UCSD-AML1 (cell line): ENCODE data around the gene CCDC186.
A peak's percentile ranks its signal among the peaks of the same experiment; 100 is the strongest.
"Not testable (repeated sequence)": the region's sequence is repeated elsewhere in the genome, so short reads cannot be mapped to it uniquely, and the experiment has no call there.

ENCODE experiments used
- DNase-seq: peaks from one replicate; lab custom pipeline; 2025; ENCODE audit not compliant: unreplicated experiment; lab: John Stamatoyannopoulos, UW

The CCDC186 gene

GRCh38 chr10:114174695-114175188 lies 739 bp upstream of the CCDC186 start:
- DNase-seq = peak; percentile 58

GRCh38 chr10:114173603-114173920 lies 441 bp downstream of the CCDC186 start:
- no peak for DNase-seq

- no peak for DNase-seq
Observed at GRCh38 chr10:114172776-114173602, 1.0 kb downstream of the CCDC186 start.

- no peak for DNase-seq
Observed at GRCh38 chr10:114172216-114172615, 1.8 kb downstream of the CCDC186 start.

- DNase-seq = no peak
Observed at GRCh38 chr10:114168450-114169009, 5.5 kb downstream of the CCDC186 start.

- no peak for DNase-seq
Observed at GRCh38 chr10:114167985-114168384, 6.0 kb downstream of the CCDC186 start.

- no peak for DNase-seq
Observed at GRCh38 chr10:114166494-114166893, 7.5 kb downstream of the CCDC186 start.

GRCh38 chr10:114166043-114166442 lies 8.0 kb downstream of the CCDC186 start:
- DNase-seq = no peak

- no peak for DNase-seq
Observed at GRCh38 chr10:114163062-114163461, 10.9 kb downstream of the CCDC186 start.

- DNase-seq = no peak
Observed at GRCh38 chr10:114157912-114158311, 16.1 kb downstream of the CCDC186 start.

- DNase-seq = no peak
Observed at GRCh38 chr10:114151892-114152291, 22.1 kb downstream of the CCDC186 start.

- no peak for DNase-seq
Observed at GRCh38 chr10:114151486-114151885, 22.5 kb downstream of the CCDC186 start.

- DNase-seq = not testable (repeated sequence)
Observed at GRCh38 chr10:114149476-114149875, 24.5 kb downstream of the CCDC186 start.

- no peak for DNase-seq
Observed at GRCh38 chr10:114143160-114143559, 30.8 kb downstream of the CCDC186 start.

GRCh38 chr10:114142018-114142417 lies 32.0 kb downstream of the CCDC186 start:
- no peak for DNase-seq

- not testable (repeated sequence) for DNase-seq
Observed at GRCh38 chr10:114140827-114141226, 33.2 kb downstream of the CCDC186 start.

GRCh38 chr10:114140036-114140435 lies 34.0 kb downstream of the CCDC186 start:
- no peak for DNase-seq

GRCh38 chr10:114138581-114138980 lies 35.4 kb downstream of the CCDC186 start:
- no peak for DNase-seq

- DNase-seq = no peak
Observed at GRCh38 chr10:114135476-114135875, 38.5 kb downstream of the CCDC186 start.

- DNase-seq = no peak
Observed at GRCh38 chr10:114131094-114131493, 42.9 kb downstream of the CCDC186 start.

GRCh38 chr10:114121031-114121430 lies 53.0 kb downstream of the CCDC186 start:
- DNase-seq = no peak

GRCh38 chr10:114118514-114118913 lies 55.5 kb downstream of the CCDC186 start:
- no peak for DNase-seq

- no peak for DNase-seq
Observed at GRCh38 chr10:114117728-114118127, 56.3 kb downstream of the CCDC186 start.
